ENCODE data around the gene RBP2.

Gene RBP2

DNA sequence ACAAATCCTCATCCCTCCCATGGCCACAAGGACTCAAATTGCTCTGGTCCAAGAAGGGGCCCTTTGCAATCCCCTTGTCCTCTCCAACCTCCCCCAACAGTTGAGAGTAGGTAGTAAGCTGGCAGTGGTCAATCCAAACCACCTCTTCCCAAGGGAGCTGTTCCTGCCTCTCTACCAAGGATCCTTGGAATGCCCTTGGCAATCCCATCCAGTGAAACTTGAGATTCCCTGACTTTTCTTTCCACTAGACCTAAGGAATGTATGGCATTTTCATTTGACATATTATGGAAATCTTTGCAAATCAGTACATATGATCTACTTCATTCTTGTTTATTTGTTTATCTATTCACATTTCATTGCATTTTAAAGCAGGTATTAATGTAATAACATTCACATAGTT is 4.8 kb upstream of the RBP2 start:
- DNase-seq (ENCODE audit: low read depth): no peak

DNA sequence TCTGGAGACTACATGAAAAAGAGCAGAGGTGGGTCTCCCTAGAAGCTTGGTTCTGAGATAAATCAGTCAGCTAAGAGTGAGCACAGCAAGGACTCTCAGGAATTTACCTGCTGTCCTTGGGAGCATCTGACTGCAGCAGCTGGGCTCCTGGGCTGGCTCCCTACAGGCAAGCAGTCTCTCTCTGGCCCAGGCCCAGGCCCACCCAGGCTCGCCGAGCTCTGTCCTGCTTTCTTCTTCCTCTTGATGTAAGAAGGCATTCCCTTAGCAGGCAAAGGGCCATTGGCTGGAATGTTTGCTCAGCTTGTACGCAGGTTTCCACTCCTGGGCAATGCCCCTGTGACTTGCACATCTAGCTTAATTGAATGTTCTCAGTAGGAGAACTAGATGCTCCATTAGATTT is 4.3 kb upstream of the RBP2 start:
- DNase-seq (ENCODE audit: low read depth): no peak

- DNase-seq (ENCODE audit: low read depth): no peak
Measured at GRCh38 chr3:139477710-139478640, 1.7 kb upstream of the RBP2 start.

DNA sequence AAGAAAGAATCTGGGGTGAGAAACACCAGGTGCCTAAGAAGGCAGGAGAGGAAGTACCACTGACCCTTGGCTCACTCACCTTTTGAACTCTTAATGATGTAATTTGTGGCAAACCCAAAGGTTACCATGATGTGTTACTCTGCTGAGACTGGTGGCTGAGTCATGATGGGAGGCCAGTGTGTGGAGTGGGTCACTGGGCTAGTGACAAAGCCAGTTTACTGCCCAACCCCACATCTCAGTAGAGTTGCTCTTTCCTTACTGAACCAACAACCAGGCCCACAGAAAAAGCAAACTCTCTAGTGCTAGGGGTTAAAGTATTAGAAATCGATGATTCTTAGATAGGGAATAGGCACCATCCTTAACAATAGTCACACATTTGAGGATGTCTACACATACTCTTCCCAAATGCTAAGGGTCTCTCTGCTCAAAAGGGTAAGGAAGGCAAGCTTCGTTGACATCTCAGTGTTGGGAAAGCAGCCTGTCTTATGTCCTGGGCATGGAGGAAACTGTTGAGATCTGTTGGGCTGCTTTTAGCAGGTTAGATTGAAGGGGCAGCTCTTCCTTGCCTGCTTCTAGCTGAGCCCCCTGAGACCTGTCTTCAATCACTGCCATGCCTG is 3.1 kb downstream of the RBP2 start:
- DNase-seq (ENCODE audit: low read depth): no peak

DNA sequence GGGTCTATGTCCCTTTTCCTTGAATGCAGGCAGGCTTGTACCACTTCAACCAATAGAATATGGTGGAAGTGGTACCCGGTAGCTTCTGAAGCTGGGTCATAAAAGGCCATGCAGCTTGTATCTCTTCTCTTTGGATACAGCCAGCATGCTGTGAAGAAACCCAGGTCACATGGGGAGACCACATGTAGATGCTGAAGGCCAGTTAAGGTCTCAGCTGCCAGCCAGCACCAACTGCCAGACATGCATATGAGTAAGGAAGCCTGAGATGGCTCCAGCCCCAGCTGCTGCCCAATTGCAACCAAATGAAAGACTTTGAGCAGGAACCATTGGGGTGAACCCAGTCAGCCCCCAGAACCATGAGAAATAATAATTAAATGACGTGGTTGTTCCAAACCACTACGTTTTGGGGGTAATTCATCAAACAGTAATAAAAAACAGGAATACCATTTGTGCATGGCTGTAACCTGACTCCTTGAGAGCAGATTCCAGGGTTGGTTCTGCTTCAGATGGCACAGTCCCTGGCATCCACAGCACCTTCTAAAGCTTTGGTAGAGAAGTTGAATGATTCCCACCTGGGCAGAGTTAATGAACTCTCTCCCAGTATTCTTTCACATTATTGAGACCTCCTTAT is 3.8 kb downstream of the RBP2 start:
- no peak for DNase-seq (ENCODE audit: low read depth)

DNA sequence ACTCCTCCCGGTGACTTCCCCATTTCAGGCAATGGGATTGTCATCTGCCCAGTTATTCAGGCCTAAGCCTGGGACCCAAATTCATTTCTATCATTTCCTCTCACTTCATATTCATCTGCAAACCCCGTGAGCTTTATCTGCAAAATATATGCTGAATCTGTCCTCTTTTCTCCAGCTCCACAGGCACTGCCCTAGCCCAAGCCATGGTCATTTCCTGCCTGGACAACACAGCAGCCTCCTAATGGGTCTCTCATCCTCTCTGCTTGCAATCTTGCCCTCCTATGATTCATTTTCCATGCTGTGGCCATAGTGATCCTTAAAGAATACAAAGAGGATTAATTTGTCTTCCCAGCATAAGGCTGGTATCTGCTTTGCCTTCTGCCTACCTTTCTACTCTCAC is 6.1 kb downstream of the RBP2 start:
- no peak for DNase-seq (ENCODE audit: low read depth)

DNA sequence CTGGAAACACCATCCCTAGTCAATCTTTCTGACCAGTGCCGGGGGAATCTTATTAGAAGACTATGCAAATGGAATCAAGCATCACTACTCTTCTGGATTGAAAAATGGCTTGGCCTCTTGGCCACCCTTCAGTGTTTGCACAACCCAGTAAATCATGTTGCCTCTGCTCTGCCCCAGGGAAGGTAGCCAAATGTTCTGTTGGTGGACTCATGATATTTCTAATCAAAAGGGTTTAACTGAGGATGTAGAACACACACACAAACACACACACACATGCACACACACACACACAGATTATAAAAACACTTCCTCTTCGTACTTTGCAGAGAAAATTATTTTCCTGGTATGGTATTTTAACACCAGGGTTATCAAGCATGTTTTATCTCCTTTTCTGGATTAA is 7.9 kb downstream of the RBP2 start:
- no peak for DNase-seq (ENCODE audit: low read depth)

DNA sequence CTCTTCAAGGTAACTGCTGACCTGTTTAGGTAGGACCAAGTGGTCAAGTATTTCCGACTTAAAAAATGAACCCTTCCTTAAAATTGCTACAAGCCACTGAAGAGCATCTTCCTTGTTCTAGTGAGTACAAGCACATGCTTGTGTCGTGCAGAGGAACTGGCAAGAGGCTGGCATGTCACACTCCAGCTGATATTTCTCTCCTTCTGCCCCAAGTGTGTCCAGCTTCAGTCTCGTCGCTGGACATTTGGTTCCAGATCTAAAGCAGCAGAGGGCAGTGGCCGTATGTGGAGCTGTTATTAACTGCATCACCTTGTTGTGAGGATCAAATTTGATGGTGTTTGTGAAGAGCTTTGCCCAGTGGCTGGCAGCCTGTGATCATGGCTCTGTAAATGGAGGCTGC is 10.0 kb downstream of the RBP2 start:
- no peak for DNase-seq (ENCODE audit: low read depth)

GRCh38 chr3:139465636-139466035 is 10.7 kb downstream of the RBP2 start:
- no peak for DNase-seq (ENCODE audit: low read depth)

DNA sequence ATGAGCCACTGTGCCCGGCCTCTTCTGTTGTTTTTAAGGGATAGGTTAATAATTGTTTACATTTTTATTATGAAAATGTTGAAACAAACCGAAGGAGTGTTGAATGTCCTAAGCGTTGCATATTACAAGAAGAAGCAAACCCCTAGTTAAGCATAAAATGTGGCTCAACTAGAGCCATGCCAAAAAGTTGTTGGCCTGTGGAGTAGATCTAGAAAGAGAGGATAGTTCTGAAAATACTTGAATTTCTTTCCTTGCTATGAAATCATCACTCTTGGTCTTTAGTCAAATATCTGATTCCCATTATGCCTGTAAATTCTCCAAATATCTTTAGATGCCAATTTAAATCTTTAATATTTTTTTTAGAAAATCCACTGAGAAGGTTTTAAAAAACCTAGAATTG is 12.8 kb downstream of the RBP2 start:
- DNase-seq (ENCODE audit: low read depth): no peak

GRCh38 chr3:139460529-139460928 is 15.8 kb downstream of the RBP2 start:
- DNase-seq (ENCODE audit: low read depth): no peak

DNA sequence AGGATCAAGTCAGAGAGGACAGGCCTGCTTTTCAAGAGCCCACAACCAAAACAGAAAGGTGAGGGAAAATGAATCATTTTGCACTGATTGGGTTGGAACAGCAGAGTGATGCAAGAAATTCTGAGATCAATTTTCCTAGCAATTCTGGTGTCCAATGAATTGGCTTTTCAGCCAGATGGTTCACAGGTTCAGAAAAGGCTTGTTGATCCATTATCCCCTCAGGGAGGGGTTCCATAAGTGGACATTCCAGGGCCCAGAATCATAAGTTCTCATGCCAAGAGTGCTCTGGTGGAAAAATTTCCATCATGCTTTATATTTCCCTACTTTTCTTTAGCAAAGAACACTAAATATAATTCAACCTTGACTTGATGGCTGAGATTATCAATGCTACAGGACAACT is 16.2 kb downstream of the RBP2 start:
- DNase-seq (ENCODE audit: low read depth): no peak

- DNase-seq (ENCODE audit: low read depth): no peak
Measured at GRCh38 chr3:139458348-139458747, 18.0 kb downstream of the RBP2 start.

DNA sequence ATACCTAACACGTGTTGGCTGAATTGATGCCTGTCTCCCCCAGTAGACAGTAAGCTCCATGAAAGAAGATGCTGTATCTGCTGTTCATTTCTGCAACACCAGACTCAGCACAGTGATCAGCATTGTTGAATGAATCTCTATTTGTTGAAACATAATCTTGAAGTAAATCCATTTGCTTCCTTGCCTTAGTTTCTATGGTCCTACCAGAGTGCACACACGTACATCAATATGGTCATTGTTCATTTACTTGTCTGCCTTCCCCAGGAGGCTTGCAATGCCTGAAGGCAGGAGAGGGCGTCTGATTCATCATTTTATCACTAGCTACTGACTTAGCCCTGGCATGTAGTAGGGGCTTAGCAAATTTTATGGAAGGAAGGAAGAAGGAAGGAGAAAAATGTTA is 19.2 kb downstream of the RBP2 start:
- DNase-seq (ENCODE audit: low read depth): peak; percentile 2

DNA sequence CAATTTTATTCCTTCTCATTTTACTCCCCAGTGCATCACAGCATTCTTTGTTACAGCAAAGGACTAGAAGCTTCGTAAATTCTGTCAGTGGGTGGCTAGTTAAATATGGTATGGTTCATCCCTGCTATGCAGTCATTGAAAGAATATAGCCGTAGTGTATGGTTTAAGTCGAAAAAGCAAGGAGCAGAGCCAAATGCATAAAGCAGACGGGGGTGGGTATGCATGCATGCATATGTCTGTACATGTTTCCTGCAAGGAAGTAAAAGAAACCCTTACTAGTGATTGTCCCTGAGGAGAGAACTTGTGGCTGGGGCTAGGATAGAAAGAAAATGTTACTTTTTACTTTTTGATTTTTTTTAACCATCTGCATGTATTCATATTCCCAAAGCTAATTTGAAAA is 19.9 kb downstream of the RBP2 start:
- no peak for DNase-seq (ENCODE audit: low read depth)

- DNase-seq (ENCODE audit: low read depth): peak; percentile 3
Measured at GRCh38 chr3:139455855-139456254, 20.5 kb downstream of the RBP2 start.

DNA sequence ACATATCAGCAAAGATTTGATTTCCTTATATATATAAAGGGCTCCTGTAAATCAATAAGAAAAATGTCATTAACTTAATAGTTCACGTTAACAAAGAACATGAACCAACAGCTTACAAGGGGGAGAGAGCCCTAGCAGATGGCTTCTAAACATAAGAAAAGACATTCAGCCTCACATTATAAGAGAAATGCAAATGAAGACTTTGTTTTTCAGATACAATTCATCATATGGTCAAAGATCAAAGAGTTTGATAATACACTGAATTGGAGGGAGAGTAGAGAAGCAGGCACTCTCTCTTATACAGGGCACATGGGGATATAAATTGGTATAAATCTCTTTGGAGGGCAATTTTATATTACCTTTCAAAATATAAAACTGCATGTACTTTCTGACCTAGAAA is 21.1 kb downstream of the RBP2 start:
- no peak for DNase-seq (ENCODE audit: low read depth)

GRCh38 chr3:139454346-139454745 is 22.0 kb downstream of the RBP2 start:
- no peak for DNase-seq (ENCODE audit: low read depth)

- no peak for DNase-seq (ENCODE audit: low read depth)
Measured at GRCh38 chr3:139450159-139450558, 26.2 kb downstream of the RBP2 start.

- DNase-seq (ENCODE audit: low read depth): no peak
Measured at GRCh38 chr3:139449566-139449965, 26.8 kb downstream of the RBP2 start.

GRCh38 chr3:139448104-139448503 is 28.2 kb downstream of the RBP2 start:
- DNase-seq (ENCODE audit: low read depth): no peak

DNA sequence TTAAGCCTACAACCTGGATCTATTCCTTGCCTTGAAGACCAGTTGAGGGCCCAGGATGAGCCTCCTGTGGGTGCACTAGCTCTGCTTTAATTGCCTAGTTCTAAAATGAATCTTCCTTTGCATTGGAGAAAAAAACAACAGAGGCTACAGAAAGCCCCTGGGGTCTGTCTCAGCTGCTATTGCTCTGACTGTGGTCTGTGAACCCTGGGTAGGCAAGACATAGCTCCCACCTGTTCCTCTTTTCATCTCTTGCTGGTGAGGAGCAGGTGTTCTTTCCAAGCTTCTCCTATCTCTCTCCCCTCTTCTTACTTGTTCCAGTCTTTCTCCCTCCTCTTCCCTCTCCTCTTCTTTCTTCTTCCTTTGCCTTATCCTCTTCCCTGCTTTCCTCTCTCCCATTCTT is 28.8 kb downstream of the RBP2 start:
- DNase-seq (ENCODE audit: low read depth): no peak

DNA sequence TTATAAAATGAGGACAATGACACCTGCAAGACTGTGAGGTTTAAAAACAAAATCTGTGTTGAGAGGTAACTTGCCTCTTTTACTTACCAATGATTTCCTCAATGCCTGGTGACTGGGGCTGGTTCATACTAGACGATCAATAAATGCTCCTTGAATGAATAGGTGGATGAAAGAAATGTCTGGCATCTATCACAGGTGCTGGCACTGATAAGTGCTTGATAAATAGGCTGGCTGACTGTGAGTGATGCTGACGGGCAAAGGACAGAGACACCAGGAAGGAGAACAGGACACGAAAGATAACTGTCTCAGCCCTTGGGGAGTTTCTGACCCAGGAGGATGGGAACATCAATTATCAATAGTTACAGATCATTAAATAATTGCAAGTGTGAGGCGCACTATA is 31.9 kb downstream of the RBP2 start:
- no peak for DNase-seq (ENCODE audit: low read depth)

All from ELR (cell line).